ENCODE measurements around the gene ISOC1. TPM values are rescaled to one million over a fixed set of nuclear protein-coding genes. Genes with fewer than 3 reads are reported as not detected.
A peak's percentile ranks its signal among the peaks of the same experiment; 100 is the strongest.

Gene ISOC1
- total and polyA plus RNA-seq, 2 experiments from 2014 or later: 33.7 to 34.2 TPM

DNA sequence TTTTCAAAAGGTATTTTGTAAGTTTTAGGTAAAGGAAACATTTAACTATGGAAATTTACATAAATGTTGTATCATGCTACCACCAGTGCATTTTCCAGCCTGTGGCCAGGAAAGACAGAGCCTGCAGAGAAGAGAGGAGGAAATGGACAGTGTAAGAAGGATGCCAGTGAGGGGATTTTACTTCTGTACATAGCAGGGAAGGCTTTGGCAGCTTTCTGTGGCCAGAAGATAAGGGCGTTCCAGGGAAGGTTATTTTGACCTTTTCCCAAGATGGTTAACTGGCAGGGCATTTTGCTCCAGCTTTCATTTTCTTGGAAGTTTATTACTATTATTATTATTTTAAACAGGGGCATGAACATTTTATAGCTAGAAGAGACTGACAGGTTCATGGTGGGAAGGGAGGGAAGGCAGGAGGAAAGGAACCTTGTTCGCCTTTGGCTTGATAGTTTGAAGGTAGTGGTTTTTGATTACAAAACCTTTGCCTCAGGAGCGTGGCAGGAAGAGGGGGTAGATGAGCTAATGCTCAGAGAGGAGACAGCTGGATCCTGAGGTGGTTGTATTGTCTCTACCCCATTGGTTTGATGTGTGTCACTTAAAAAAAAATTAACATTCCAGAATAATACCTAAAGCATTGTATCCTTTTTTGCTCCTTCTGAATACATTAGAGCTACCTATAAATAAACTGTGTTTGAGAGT lies 4.1 kb downstream of the ISOC1 start:
- H3K27me3 ChIP-seq (ENCODE audit: insufficient read depth): peaks cover 27% of the 10 kb centered on the region
- H3K4me2 ChIP-seq: no peak overlapping the region
- Mint-ChIP-seq H3K36me3 (ENCODE audit: low read depth) (no peaks in the 10 kb centered on the region), H3K27me3 (ENCODE audit: insufficient read depth, low read depth, poor library complexity) (peaks cover 8% of the 10 kb centered on the region), H3K4me1 (peaks cover 43% of the 10 kb centered on the region), H3K9me3 (no peaks in the 10 kb centered on the region), H3K27ac (peak overlapping the region; percentile 58; the same call in 1 of the 2 replicates), H3K4me3 (no peak overlapping the region)
- H3K9me2 ChIP-seq (ENCODE audit: insufficient read depth): no peaks in the 10 kb centered on the region
- H4K20me1 ChIP-seq (replicated peaks; ENCODE audit: insufficient read depth): peaks cover 28% of the 10 kb centered on the region
- DNase-seq (ENCODE audit: low spot score) (no peak), ATAC-seq (no peak)
- H3K79me2 ChIP-seq (replicated peaks; ENCODE audit: insufficient read depth): peaks cover 31% of the 10 kb centered on the region
- H3K4me3 ChIP-seq: no peak overlapping the region
- no peak overlapping the region for H3K27ac ChIP-seq (ENCODE audit: low read depth)
- H3K36me3 ChIP-seq (ENCODE audit: insufficient read depth): no peaks in the 10 kb centered on the region
- H2AFZ ChIP-seq: no peak overlapping the region
- no peaks in the 10 kb centered on the region for H3F3A ChIP-seq (replicated peaks; ENCODE audit: low read depth)
- H3K4me1 ChIP-seq (ENCODE audit: insufficient read depth): peaks cover 24% of the 10 kb centered on the region
- TF ChIP-seq, protein P1, sequence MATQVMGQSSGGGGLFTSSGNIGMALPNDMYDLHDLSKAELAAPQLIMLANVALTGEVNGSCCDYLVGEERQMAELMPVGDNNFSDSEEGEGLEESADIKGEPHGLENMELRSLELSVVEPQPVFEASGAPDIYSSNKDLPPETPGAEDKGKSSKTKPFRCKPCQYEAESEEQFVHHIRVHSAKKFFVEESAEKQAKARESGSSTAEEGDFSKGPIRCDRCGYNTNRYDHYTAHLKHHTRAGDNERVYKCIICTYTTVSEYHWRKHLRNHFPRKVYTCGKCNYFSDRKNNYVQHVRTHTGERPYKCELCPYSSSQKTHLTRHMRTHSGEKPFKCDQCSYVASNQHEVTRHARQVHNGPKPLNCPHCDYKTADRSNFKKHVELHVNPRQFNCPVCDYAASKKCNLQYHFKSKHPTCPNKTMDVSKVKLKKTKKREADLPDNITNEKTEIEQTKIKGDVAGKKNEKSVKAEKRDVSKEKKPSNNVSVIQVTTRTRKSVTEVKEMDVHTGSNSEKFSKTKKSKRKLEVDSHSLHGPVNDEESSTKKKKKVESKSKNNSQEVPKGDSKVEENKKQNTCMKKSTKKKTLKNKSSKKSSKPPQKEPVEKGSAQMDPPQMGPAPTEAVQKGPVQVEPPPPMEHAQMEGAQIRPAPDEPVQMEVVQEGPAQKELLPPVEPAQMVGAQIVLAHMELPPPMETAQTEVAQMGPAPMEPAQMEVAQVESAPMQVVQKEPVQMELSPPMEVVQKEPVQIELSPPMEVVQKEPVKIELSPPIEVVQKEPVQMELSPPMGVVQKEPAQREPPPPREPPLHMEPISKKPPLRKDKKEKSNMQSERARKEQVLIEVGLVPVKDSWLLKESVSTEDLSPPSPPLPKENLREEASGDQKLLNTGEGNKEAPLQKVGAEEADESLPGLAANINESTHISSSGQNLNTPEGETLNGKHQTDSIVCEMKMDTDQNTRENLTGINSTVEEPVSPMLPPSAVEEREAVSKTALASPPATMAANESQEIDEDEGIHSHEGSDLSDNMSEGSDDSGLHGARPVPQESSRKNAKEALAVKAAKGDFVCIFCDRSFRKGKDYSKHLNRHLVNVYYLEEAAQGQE (IDR thresholded peaks at IDR 0.05; ENCODE audit: unreplicated experiment): no peak
- TF ChIP-seq ZNF114 (CRISPR knock-in tag; IDR thresholded peaks at IDR 0.05) (no peak), ZNF331 (CRISPR knock-in tag; IDR thresholded peaks at IDR 0.05; ENCODE audit: low read depth) (no peak)

DNA sequence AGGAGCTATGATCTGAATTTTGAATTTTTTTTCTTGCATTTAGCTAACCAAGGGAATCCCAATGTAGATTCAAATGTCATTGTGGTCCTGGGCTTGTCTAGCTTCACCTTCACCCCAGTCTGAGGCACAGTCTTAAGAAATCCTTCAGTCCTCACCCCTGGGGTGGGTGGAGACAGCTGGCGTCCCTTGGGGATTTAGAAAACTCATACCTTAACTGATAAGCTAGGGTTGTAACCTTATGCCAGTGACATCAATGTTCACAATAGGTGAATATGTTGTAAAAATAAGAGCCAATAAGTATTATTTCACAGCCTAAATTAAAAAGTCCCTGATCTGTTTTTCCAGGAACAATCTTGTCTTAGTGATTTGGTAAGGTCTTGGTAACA lies 4.6 kb downstream of the ISOC1 start:
- Mint-ChIP-seq H3K36me3 (ENCODE audit: low read depth) (no peaks in the 10 kb centered on the region), H3K9me3 (no peaks in the 10 kb centered on the region), H3K27ac (no peak overlapping the region), H3K27me3 (ENCODE audit: insufficient read depth, low read depth, poor library complexity) (peaks cover 4% of the 10 kb centered on the region), H3K4me3 (no peak overlapping the region), H3K4me1 (peaks cover 46% of the 10 kb centered on the region)
- Histone ChIP-seq H3F3A (replicated peaks; ENCODE audit: low read depth) (no peaks in the 10 kb centered on the region), H3K27ac (ENCODE audit: low read depth) (no peak overlapping the region), H4K20me1 (replicated peaks; ENCODE audit: insufficient read depth) (peaks cover 28% of the 10 kb centered on the region), H3K36me3 (ENCODE audit: insufficient read depth) (no peaks in the 10 kb centered on the region), H3K4me3 (no peak overlapping the region), H3K79me2 (replicated peaks; ENCODE audit: insufficient read depth) (peaks cover 31% of the 10 kb centered on the region), H2AFZ (no peak overlapping the region), H3K4me1 (ENCODE audit: insufficient read depth) (peaks cover 24% of the 10 kb centered on the region), H3K27me3 (ENCODE audit: insufficient read depth) (peaks cover 23% of the 10 kb centered on the region), H3K4me2 (no peak overlapping the region), H3K9me2 (ENCODE audit: insufficient read depth) (no peaks in the 10 kb centered on the region)
- TF ChIP-seq, protein P2, sequence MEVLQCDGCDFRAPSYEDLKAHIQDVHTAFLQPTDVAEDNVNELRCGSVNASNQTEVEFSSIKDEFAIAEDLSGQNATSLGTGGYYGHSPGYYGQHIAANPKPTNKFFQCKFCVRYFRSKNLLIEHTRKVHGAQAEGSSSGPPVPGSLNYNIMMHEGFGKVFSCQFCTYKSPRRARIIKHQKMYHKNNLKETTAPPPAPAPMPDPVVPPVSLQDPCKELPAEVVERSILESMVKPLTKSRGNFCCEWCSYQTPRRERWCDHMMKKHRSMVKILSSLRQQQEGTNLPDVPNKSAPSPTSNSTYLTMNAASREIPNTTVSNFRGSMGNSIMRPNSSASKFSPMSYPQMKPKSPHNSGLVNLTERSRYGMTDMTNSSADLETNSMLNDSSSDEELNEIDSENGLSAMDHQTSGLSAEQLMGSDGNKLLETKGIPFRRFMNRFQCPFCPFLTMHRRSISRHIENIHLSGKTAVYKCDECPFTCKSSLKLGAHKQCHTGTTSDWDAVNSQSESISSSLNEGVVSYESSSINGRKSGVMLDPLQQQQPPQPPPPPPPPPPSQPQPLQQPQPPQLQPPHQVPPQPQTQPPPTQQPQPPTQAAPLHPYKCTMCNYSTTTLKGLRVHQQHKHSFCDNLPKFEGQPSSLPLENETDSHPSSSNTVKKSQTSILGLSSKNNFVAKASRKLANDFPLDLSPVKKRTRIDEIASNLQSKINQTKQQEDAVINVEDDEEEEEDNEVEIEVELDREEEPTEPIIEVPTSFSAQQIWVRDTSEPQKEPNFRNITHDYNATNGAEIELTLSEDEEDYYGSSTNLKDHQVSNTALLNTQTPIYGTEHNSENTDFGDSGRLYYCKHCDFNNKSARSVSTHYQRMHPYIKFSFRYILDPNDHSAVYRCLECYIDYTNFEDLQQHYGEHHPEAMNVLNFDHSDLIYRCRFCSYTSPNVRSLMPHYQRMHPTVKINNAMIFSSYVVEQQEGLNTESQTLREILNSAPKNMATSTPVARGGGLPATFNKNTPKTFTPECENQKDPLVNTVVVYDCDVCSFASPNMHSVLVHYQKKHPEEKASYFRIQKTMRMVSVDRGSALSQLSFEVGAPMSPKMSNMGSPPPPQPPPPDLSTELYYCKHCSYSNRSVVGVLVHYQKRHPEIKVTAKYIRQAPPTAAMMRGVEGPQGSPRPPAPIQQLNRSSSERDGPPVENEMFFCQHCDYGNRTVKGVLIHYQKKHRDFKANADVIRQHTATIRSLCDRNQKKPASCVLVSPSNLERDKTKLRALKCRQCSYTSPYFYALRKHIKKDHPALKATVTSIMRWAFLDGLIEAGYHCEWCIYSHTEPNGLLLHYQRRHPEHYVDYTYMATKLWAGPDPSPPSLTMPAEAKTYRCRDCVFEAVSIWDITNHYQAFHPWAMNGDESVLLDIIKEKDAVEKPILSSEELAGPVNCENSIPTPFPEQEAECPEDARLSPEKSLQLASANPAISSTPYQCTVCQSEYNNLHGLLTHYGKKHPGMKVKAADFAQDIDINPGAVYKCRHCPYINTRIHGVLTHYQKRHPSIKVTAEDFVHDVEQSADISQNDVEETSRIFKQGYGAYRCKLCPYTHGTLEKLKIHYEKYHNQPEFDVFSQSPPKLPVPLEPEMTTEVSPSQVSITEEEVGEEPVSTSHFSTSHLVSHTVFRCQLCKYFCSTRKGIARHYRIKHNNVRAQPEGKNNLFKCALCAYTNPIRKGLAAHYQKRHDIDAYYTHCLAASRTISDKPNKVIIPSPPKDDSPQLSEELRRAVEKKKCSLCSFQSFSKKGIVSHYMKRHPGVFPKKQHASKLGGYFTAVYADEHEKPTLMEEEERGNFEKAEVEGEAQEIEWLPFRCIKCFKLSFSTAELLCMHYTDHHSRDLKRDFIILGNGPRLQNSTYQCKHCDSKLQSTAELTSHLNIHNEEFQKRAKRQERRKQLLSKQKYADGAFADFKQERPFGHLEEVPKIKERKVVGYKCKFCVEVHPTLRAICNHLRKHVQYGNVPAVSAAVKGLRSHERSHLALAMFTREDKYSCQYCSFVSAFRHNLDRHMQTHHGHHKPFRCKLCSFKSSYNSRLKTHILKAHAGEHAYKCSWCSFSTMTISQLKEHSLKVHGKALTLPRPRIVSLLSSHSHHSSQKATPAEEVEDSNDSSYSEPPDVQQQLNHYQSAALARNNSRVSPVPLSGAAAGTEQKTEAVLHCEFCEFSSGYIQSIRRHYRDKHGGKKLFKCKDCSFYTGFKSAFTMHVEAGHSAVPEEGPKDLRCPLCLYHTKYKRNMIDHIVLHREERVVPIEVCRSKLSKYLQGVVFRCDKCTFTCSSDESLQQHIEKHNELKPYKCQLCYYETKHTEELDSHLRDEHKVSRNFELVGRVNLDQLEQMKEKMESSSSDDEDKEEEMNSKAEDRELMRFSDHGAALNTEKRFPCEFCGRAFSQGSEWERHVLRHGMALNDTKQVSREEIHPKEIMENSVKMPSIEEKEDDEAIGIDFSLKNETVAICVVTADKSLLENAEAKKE (CRISPR knock-in tag; IDR thresholded peaks at IDR 0.05): no peak
- DNase-seq (ENCODE audit: low spot score): no peak
- no peak for ATAC-seq

Data from GM23338 (cell line).